GM21367 (cell line): ENCODE measurements around the gene RASGEF1C.
A peak's percentile ranks its signal among the peaks of the same experiment; 100 is the strongest.

ENCODE experiments used
- ATAC-seq: cut with Tn5 transposase; IDR thresholded peaks from one replicate; pipeline ENCODE4 v1.9.1; 2021; ENCODE audit not compliant: unreplicated experiment

RASGEF1C gene

GRCh38 chr5:180084638-180085561 lies 124.1 kb downstream of the RASGEF1C start:
- no peak for ATAC-seq

GRCh38 chr5:180083529-180084060 lies 125.4 kb downstream of the RASGEF1C start:
- ATAC-seq, result no peak

- ATAC-seq, result no peak
These were observed 126.2 kb downstream of the RASGEF1C start for GRCh38 chr5:180082633-180083420.

- ATAC-seq, result no peak
These were observed 127.5 kb downstream of the RASGEF1C start for GRCh38 chr5:180081481-180081880.

GRCh38 chr5:180080486-180081280 lies 128.3 kb downstream of the RASGEF1C start:
- no peak for ATAC-seq

GRCh38 chr5:180079702-180080466 lies 129.1 kb downstream of the RASGEF1C start:
- ATAC-seq, result no peak

GRCh38 chr5:180078348-180078747 lies 130.7 kb downstream of the RASGEF1C start:
- ATAC-seq, result no peak

GRCh38 chr5:180077594-180078284 lies 131.3 kb downstream of the RASGEF1C start:
- ATAC-seq, result no peak

GRCh38 chr5:180075703-180076102 lies 133.3 kb downstream of the RASGEF1C start:
- no peak for ATAC-seq

- no peak for ATAC-seq
These were observed 134.5 kb downstream of the RASGEF1C start for GRCh38 chr5:180074462-180074861.

GRCh38 chr5:180072556-180072955 lies 136.5 kb downstream of the RASGEF1C start:
- no peak for ATAC-seq

- ATAC-seq, result no peak
These were observed 136.8 kb downstream of the RASGEF1C start for GRCh38 chr5:180072256-180072548.

GRCh38 chr5:180071531-180072255 lies 137.3 kb downstream of the RASGEF1C start, which contains the start of gene RNF130:
RNF130 (minus strand) TSS chr5:180071759; CDS start chr5:180071702, 57 bp downstream.
- ATAC-seq, result peak; percentile 42

- no peak for ATAC-seq
These were observed 138.1 kb downstream of the RASGEF1C start for GRCh38 chr5:180070756-180071530.

GRCh38 chr5:180069589-180070247 lies 139.3 kb downstream of the RASGEF1C start:
- no peak for ATAC-seq

- no peak for ATAC-seq
These were observed 140.4 kb downstream of the RASGEF1C start for GRCh38 chr5:180068519-180069090.

GRCh38 chr5:180067986-180068385 lies 141.0 kb downstream of the RASGEF1C start:
- ATAC-seq, result no peak
